AG04449 (cell line): Measurements from ENCODE around the gene NR2F1.

Experiments
- CTCF ChIA-PET: fragments of 350-600 bp; formaldehyde crosslinking; extraction: SDS; loops from one replicate; lab custom pipeline; 2021; ENCODE audit warnings: antibody characterized with exemption; lab: Yijun Ruan, JAX
- POLR2A ChIA-PET: fragments of 400-600, 350-600 bp; formaldehyde crosslinking; extraction: SDS; loops from one replicate; lab custom pipeline; 2020; ENCODE audit warnings: antibody characterized with exemption, inconsistent platforms; lab: Yijun Ruan, JAX
- DNase-seq: peaks from one replicate; pipeline ENCODE4 v3.0.0-alpha.2; 2010; ENCODE audit warnings: low read depth, low spot score
- H3K4me3 ChIP-seq: 2 replicates; pipeline ENCODE4 v1.5.1; 2011; ENCODE audit warnings: low read depth, mild to moderate bottlenecking, control low read depth, low read length
- TF ChIP-seq, protein P1 (sequence below): IDR thresholded peaks from one replicate; pipeline ENCODE4 v1.5.1; 2011; ENCODE audit warnings: mild to moderate bottlenecking, moderate library complexity, low read length, control low read depth, inconsistent platforms; ENCODE audit not compliant: insufficient read depth; ENCODE audit errors: missing control alignments

Gene NR2F1

DNA sequence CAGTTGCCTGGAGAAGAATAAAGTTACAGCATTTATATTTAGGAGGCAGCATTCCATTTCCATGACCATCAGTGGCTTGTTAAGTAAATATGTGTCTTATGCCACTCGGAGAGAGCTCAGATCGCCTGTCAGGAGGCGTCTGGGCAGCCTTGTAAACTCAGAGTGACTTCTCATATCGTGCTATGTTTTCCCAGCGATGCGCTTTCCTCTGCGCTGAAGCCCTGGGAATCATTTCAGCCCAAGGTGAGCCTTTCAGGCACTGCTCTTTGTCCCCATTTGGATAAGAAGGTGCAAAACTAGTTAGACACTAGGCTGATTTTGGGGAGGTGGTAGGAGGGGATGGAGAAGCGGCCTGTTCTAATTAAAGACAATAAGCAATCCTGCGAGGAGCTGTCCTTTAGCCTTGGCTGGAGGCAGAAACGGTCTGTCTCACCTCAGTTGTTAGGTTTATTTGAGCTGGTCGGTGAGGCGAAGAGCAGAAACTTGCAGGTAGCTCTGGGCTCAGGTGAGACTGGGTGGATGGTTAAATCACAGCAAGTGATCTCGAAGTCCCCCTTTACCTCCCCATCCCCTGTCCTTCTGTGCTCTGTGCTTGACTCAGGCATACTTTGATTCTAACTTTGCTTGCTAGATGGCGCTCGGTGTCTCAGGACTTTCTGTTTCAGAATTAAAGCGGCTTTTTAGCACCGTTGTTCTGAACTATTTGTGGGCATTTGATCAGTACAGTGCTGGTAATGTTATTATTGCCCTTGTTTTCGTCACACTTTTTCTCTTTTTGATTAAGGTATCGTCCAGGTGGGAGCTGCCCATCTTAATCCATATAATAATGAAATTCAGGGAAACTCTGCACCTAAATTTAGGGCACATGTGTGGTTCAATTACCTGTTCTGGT is 24.6 kb downstream of the NR2F1 start:
- TF ChIP-seq, protein P1, sequence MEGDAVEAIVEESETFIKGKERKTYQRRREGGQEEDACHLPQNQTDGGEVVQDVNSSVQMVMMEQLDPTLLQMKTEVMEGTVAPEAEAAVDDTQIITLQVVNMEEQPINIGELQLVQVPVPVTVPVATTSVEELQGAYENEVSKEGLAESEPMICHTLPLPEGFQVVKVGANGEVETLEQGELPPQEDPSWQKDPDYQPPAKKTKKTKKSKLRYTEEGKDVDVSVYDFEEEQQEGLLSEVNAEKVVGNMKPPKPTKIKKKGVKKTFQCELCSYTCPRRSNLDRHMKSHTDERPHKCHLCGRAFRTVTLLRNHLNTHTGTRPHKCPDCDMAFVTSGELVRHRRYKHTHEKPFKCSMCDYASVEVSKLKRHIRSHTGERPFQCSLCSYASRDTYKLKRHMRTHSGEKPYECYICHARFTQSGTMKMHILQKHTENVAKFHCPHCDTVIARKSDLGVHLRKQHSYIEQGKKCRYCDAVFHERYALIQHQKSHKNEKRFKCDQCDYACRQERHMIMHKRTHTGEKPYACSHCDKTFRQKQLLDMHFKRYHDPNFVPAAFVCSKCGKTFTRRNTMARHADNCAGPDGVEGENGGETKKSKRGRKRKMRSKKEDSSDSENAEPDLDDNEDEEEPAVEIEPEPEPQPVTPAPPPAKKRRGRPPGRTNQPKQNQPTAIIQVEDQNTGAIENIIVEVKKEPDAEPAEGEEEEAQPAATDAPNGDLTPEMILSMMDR = peak; percentile 51
- DNase-seq = no peak
- POLR2A ChIA-PET = interaction anchor here (0.6 kb wide), 1 partner anchor 443 kb away, joined by 3 read pairs; no protein-coding TSS in a partner anchor
- CTCF ChIA-PET = interaction anchor here (0.6 to 4.8 kb wide), 29 partner anchors 9 to 1300 kb away, joined by 3 to 53 read pairs (median 4); partner anchors contain the start of gene NR2F1
- H3K4me3 ChIP-seq = peak overlapping the region; percentile 23

DNA sequence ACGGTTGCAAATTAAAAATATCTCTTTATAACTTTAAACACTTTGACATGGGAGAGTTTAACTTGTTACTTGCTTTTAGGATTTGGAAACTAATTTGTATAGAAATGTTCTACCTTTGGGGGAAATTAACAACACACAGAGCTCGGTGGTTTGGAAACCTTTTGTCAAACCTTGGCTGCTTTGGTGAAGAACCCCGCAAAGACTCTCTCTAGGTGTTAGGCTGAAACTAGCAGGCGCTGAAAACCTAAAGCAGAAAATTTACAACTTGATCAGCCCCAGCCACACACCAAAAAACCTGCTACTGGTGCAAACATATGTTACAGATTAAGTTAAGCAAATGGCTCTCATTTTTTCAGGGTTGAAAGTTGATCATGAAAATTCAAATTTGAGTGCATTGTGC is 25.8 kb downstream of the NR2F1 start:
- no peak overlapping the region for H3K4me3 ChIP-seq
- TF ChIP-seq, protein P1 = no peak
- DNase-seq = no peak
- ChIA-PET CTCF (interaction anchor here (0.7 to 4.8 kb wide), 9 partner anchors 11 to 697 kb away, joined by 3 to 53 read pairs (median 17); no protein-coding TSS in a partner anchor), POLR2A (no interaction called here)

- H3K4me3 ChIP-seq = no peak overlapping the region
- ChIA-PET POLR2A (no interaction called here), CTCF (interaction anchor here (1.0 to 4.8 kb wide), 4 partner anchors 10 to 239 kb away, joined by 3 to 53 read pairs (median 30); no protein-coding TSS in a partner anchor)
- TF ChIP-seq, protein P1 = no peak
- DNase-seq = no peak
Observed at GRCh38 chr5:93609762-93610161, 26.7 kb downstream of the NR2F1 start.

GRCh38 chr5:93610581-93611272 is 27.7 kb downstream of the NR2F1 start:
- TF ChIP-seq, protein P1 = no peak
- no peak overlapping the region for H3K4me3 ChIP-seq
- ChIA-PET POLR2A (no interaction called here), CTCF (interaction anchor here (2.9 kb wide), 1 partner anchor 190 kb away, joined by 15 read pairs; no protein-coding TSS in a partner anchor)
- DNase-seq = no peak

GRCh38 chr5:93611273-93611975 is 28.4 kb downstream of the NR2F1 start:
- DNase-seq = no peak
- no peak overlapping the region for H3K4me3 ChIP-seq
- ChIA-PET CTCF (interaction anchor here (1.6 to 2.9 kb wide), 2 partner anchors 10 to 190 kb away, joined by 6 to 15 read pairs; no protein-coding TSS in a partner anchor), POLR2A (no interaction called here)
- TF ChIP-seq, protein P1 = no peak
